Measurements from ENCODE around the gene PRAC1. TPM values are rescaled to one million over a fixed set of nuclear protein-coding genes. Genes with fewer than 3 reads are reported as not detected.
A peak's percentile ranks its signal among the peaks of the same experiment; 100 is the strongest.

Gene PRAC1
- total RNA-seq, 1 experiment from 2014 or later: not detected

- Histone ChIP-seq H3K27me3 (replicated peaks; ENCODE audit: control insufficient read depth, insufficient read depth, low read length) (no peaks in the 10 kb centered on the region; the same call in 1 of the 2 replicates), H3K4me3 (ENCODE audit: low read depth, low read length) (no peak overlapping the region), H3K4me1 (peaks cover 3% of the 10 kb centered on the region; the same call in 1 of the 2 replicates), H3K36me3 (ENCODE audit: control insufficient read depth, insufficient read depth, low read length) (no peaks in the 10 kb centered on the region), H3K9me3 (no peaks in the 10 kb centered on the region)
- no TSS peak for BruUV-seq (replicated peaks)
- intact Hi-C loops (cut with micrococcal nuclease; ENCODE audit: unreplicated experiment): no loop called here
- ChIA-PET CTCF (interaction anchor here (1.0 to 2.7 kb wide), 4 partner anchors 10 to 145 kb away, joined by 3 to 9 read pairs (median 5); no protein-coding TSS in a partner anchor), POLR2A (no interaction called here)
- Mint-ChIP-seq H3K4me3 (ENCODE audit: unreplicated experiment) (no peak overlapping the region), H3K4me1 (ENCODE audit: low read depth, unreplicated experiment) (peaks cover 6% of the 10 kb centered on the region), H3K36me3 (ENCODE audit: insufficient read depth, unreplicated experiment) (peaks cover 3% of the 10 kb centered on the region), H3K9me3 (ENCODE audit: unreplicated experiment) (no peaks in the 10 kb centered on the region), H3K27ac (ENCODE audit: unreplicated experiment) (no peak overlapping the region), H3K27me3 (ENCODE audit: insufficient read depth, unreplicated experiment) (peaks cover 5% of the 10 kb centered on the region)
- peak in 1 of 2 experiments; percentile 37 for DNase-seq
- TF ChIP-seq CTCF (IDR thresholded peaks at IDR 0.05; ENCODE audit: insufficient read depth in 1 of 2, low read depth in 1 of 2, low read length in 1 of 2, severe bottlenecking in 1 of 2, unreplicated experiment in 1 of 2): no peak
These were observed 11.5 kb upstream of the PRAC1 start for GRCh38 chr17:48733632-48734328.

GRCh38 chr17:48732688-48733629 is 10.6 kb upstream of the PRAC1 start:
- peaks cover 6% of the 10 kb centered on the region for H3K4me1 Mint-ChIP-seq (ENCODE audit: low read depth, unreplicated experiment)
- BruUV-seq (replicated peaks): no TSS peak
- no peaks in the 10 kb centered on the region for H3K9me3 ChIP-seq
- no peak overlapping the region for H3K4me3 ChIP-seq (ENCODE audit: low read depth, low read length)
- H3K9me3 Mint-ChIP-seq (ENCODE audit: unreplicated experiment): no peaks in the 10 kb centered on the region
- POLR2A ChIA-PET: interaction anchor here (0.6 kb wide), 1 partner anchor 357 kb away, joined by 3 read pairs; no protein-coding TSS in a partner anchor
- H3K27me3 ChIP-seq (replicated peaks; ENCODE audit: control insufficient read depth, insufficient read depth, low read length): no peaks in the 10 kb centered on the region; the same call in 1 of the 2 replicates
- DNase-seq: peak in 1 of 2 experiments; percentile 38
- CTCF ChIA-PET: interaction anchor here (0.6 to 1.4 kb wide), 4 partner anchors 9 to 149 kb away, joined by 3 to 4 read pairs (median 4); no protein-coding TSS in a partner anchor
- H3K36me3 Mint-ChIP-seq (ENCODE audit: insufficient read depth, unreplicated experiment): peaks cover 4% of the 10 kb centered on the region
- intact Hi-C loops (cut with micrococcal nuclease; ENCODE audit: unreplicated experiment): no loop called here
- H3K27me3 Mint-ChIP-seq (ENCODE audit: insufficient read depth, unreplicated experiment): peaks cover 5% of the 10 kb centered on the region
- peaks cover 7% of the 10 kb centered on the region for H3K4me1 ChIP-seq
- no peak overlapping the region for H3K4me3 Mint-ChIP-seq (ENCODE audit: unreplicated experiment)
- H3K36me3 ChIP-seq (ENCODE audit: control insufficient read depth, insufficient read depth, low read length): no peaks in the 10 kb centered on the region
- no peak for TF ChIP-seq CTCF (IDR thresholded peaks at IDR 0.05; ENCODE audit: insufficient read depth in 1 of 2, low read depth in 1 of 2, low read length in 1 of 2, severe bottlenecking in 1 of 2, unreplicated experiment in 1 of 2)
- no peak overlapping the region for H3K27ac Mint-ChIP-seq (ENCODE audit: unreplicated experiment)

- no peak for DNase-seq
- H3K4me1 Mint-ChIP-seq (ENCODE audit: low read depth, unreplicated experiment): peaks cover 6% of the 10 kb centered on the region
- no peaks in the 10 kb centered on the region for H3K36me3 ChIP-seq (ENCODE audit: control insufficient read depth, insufficient read depth, low read length)
- H3K4me3 ChIP-seq (ENCODE audit: low read depth, low read length): no peak overlapping the region
- intact Hi-C loops (cut with micrococcal nuclease; ENCODE audit: unreplicated experiment): no loop called here
- no peaks in the 10 kb centered on the region; the same call in 1 of the 2 replicates for H3K27me3 ChIP-seq (replicated peaks; ENCODE audit: control insufficient read depth, insufficient read depth, low read length)
- no TSS peak for BruUV-seq (replicated peaks)
- peaks cover 4% of the 10 kb centered on the region for H3K36me3 Mint-ChIP-seq (ENCODE audit: insufficient read depth, unreplicated experiment)
- peaks cover 5% of the 10 kb centered on the region for H3K27me3 Mint-ChIP-seq (ENCODE audit: insufficient read depth, unreplicated experiment)
- no peak overlapping the region for H3K4me3 Mint-ChIP-seq (ENCODE audit: unreplicated experiment)
- TF ChIP-seq CTCF (IDR thresholded peaks at IDR 0.05; ENCODE audit: insufficient read depth in 1 of 2, low read depth in 1 of 2, low read length in 1 of 2, severe bottlenecking in 1 of 2, unreplicated experiment in 1 of 2): no peak
- no peaks in the 10 kb centered on the region for H3K9me3 ChIP-seq
- peaks cover 18% of the 10 kb centered on the region for H3K4me1 ChIP-seq
- H3K27ac Mint-ChIP-seq (ENCODE audit: unreplicated experiment): no peak overlapping the region
- POLR2A ChIA-PET: no interaction called here
- no peaks in the 10 kb centered on the region for H3K9me3 Mint-ChIP-seq (ENCODE audit: unreplicated experiment)
- CTCF ChIA-PET: interaction anchor here (0.6 to 1.3 kb wide), 3 partner anchors 60 to 148 kb away, joined by 3 to 6 read pairs (median 5); partner anchors contain the start of gene HOXB8
These were observed 9.0 kb upstream of the PRAC1 start for GRCh38 chr17:48731355-48731754.

Measured in Caco-2 (cell line).